Panc1 (cell line): Measurements from ENCODE around the gene CKAP5. TPM values are rescaled to one million over a fixed set of nuclear protein-coding genes. Genes with fewer than 3 reads are reported as not detected.

Experiments used
- ATAC-seq: fragments of 200-7000 bp; cut with Tn5 transposase; 2 replicates; pipeline ENCODE4 v1.9.1; 2020; ENCODE audit warnings: mild to moderate bottlenecking, moderate library complexity
- BruUV-seq: library from RNA; stranded (reverse); fragments of 400-500 nt; replicated peaks from 2 replicates; lab custom pipeline; 2021; lab: Mats Ljungman, UMichigan
- CTCF ChIA-PET: fragments of 300-600 bp; sonication (Branson Sonifier 250); formaldehyde crosslinking; loops from one replicate; lab custom pipeline; 2022; ENCODE audit warnings: antibody characterized with exemption; lab: Charles Lee
- POLR2A ChIA-PET: fragments of 300-600 bp; sonication (Branson Sonifier 250); formaldehyde crosslinking; loops from one replicate; lab custom pipeline; 2022; ENCODE audit warnings: antibody characterized with exemption; lab: Charles Lee
- DNase-seq: peaks from one replicate; pipeline ENCODE4 v3.0.0-alpha.2; 2010; ENCODE audit warnings: low read depth, low spot score
- H3K27ac ChIP-seq: 2 replicates; pipeline ENCODE4 v1.5.1; 2011; ENCODE audit warnings: mild to moderate bottlenecking, low read length, inconsistent platforms
- H3K27me3 ChIP-seq: fragments of 200-500 bp; sonication (Bioruptor generic); 2 replicates; pipeline ENCODE4 v1.6.0; 2014; ENCODE audit warnings: low read length, inconsistent platforms; ENCODE audit not compliant: control insufficient read depth, insufficient read depth
- H3K36me3 ChIP-seq: fragments of 200-500 bp; sonication (Bioruptor generic); 2 replicates; pipeline ENCODE4 v1.5.1; 2014; ENCODE audit warnings: inconsistent platforms, mild to moderate bottlenecking, low read length, moderate library complexity; ENCODE audit not compliant: control insufficient read depth, insufficient read depth
- H3K4me1 ChIP-seq: 2 replicates; pipeline ENCODE4 v1.5.1; 2011; ENCODE audit warnings: inconsistent platforms, mild to moderate bottlenecking, low read length, moderate library complexity; ENCODE audit not compliant: control insufficient read depth, insufficient read depth
- H3K4me3 ChIP-seq, 2 experiments: 2 replicates each; pipeline ENCODE4 v1.5.1; 2011 to 2012; ENCODE audit warnings: low read depth in 2 of 2, low read length in 2 of 2, mild to moderate bottlenecking in 2 of 2, inconsistent platforms in 1 of 2, moderate library complexity in 1 of 2
- H3K9me3 ChIP-seq: fragments of 200-500 bp; sonication (Bioruptor generic); 2 replicates; pipeline ENCODE4 v1.5.1; 2014; ENCODE audit warnings: low read depth, mild to moderate bottlenecking, inconsistent platforms, low read length, moderate library complexity; ENCODE audit not compliant: control insufficient read depth, insufficient read depth
- POLR2AphosphoS5 ChIP-seq: IDR thresholded peaks from 2 replicates; pipeline ENCODE4 v1.6.1; 2012; ENCODE audit warnings: mild to moderate bottlenecking, low read depth, low read length, moderate library complexity
- SIN3A ChIP-seq: IDR thresholded peaks from 2 replicates; pipeline ENCODE4 v1.6.1; 2012; ENCODE audit warnings: low read depth, mild to moderate bottlenecking, low read length, moderate library complexity, borderline replicate concordance; ENCODE audit not compliant: insufficient read depth
- TCF7L2 ChIP-seq: IDR thresholded peaks from 2 replicates; pipeline ENCODE4 v1.6.1; 2011; ENCODE audit warnings: mild to moderate bottlenecking, low read depth, low read length, inconsistent platforms
- in situ Hi-C: cut with HindIII; loops from 2 replicates; pipeline ENCODE4 v1.10.0; 2016; ENCODE audit warnings: low sequenced_read_pairs, low pct_unique_long_range_greater_than_20kb
- intact Hi-C: fragments of 100-400 bp; cut with micrococcal nuclease; formaldehyde crosslinking; loops from one replicate; pipeline ENCODE4 v1.10.0; 2022; ENCODE audit not compliant: unreplicated experiment
- total RNA-seq: library from RNA; stranded (reverse); gene quantifications from one replicate; pipeline ENCODE4 v1.2.1, GENCODE V29; 2021; ENCODE audit not compliant: unreplicated experiment
- TF ChIP-seq, protein P1 (sequence below), 2 experiments: IDR thresholded peaks; 2 replicates each; pipeline ENCODE4 v1.6.1; 2011 to 2012; ENCODE audit warnings: low read depth in 2 of 2, control low read depth in 1 of 2, low read length in 1 of 2, mild to moderate bottlenecking in 1 of 2, moderate library complexity in 1 of 2; ENCODE audit not compliant: insufficient read depth in 1 of 2
- TF ChIP-seq, protein P2 (sequence below): fragments of 450-650 bp; IDR thresholded peaks from 2 replicates; pipeline ENCODE4 v1.5.1; 2017; ENCODE audit warnings: mild to moderate bottlenecking

CKAP5 gene
- total RNA-seq, 1 experiment from 2014 or later: 191 TPM

DNA sequence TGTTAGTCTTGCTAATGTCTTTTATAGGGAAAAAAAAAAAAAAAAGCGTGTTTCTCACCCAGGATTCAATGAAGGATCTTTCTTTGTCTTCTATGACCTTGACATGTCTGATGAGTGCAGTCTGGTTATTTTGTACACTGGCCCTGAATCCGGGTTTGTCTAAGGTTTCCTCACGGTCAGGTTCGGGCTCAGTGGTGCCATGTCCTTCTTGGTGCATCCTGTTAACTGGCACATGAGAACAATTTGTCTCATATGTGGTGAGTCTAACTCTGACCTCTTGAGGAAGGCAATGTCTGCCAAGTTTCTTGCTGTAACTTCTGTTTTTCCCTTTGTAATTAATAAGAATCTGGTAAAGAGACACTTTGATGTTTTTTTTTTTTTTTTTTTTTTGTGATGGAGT lies 114.5 kb downstream of the CKAP5 start:
- Histone ChIP-seq H3K9me3 (no peaks in the 10 kb centered on the region), H3K36me3 (no peaks in the 10 kb centered on the region), H3K4me1 (no peaks in the 10 kb centered on the region), H3K4me3 (no peak overlapping the region), H3K27ac (no peak overlapping the region), H3K27me3 (no peaks in the 10 kb centered on the region)
- intact Hi-C loops: no loop called here
- ChIA-PET POLR2A (no interaction called here), CTCF (no interaction called here)
- no TSS peak for BruUV-seq
- in situ Hi-C loops: no loop called here
- TF ChIP-seq SIN3A (no peak), TCF7L2 (no peak), POLR2AphosphoS5 (no peak)
- TF ChIP-seq, protein P1, sequence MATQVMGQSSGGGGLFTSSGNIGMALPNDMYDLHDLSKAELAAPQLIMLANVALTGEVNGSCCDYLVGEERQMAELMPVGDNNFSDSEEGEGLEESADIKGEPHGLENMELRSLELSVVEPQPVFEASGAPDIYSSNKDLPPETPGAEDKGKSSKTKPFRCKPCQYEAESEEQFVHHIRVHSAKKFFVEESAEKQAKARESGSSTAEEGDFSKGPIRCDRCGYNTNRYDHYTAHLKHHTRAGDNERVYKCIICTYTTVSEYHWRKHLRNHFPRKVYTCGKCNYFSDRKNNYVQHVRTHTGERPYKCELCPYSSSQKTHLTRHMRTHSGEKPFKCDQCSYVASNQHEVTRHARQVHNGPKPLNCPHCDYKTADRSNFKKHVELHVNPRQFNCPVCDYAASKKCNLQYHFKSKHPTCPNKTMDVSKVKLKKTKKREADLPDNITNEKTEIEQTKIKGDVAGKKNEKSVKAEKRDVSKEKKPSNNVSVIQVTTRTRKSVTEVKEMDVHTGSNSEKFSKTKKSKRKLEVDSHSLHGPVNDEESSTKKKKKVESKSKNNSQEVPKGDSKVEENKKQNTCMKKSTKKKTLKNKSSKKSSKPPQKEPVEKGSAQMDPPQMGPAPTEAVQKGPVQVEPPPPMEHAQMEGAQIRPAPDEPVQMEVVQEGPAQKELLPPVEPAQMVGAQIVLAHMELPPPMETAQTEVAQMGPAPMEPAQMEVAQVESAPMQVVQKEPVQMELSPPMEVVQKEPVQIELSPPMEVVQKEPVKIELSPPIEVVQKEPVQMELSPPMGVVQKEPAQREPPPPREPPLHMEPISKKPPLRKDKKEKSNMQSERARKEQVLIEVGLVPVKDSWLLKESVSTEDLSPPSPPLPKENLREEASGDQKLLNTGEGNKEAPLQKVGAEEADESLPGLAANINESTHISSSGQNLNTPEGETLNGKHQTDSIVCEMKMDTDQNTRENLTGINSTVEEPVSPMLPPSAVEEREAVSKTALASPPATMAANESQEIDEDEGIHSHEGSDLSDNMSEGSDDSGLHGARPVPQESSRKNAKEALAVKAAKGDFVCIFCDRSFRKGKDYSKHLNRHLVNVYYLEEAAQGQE (IDR thresholded peaks at IDR 0.05; ENCODE audit: insufficient read depth in 1 of 2, low read depth in 2 of 2, low read length in 1 of 2): no peak
- TF ChIP-seq, protein P2, sequence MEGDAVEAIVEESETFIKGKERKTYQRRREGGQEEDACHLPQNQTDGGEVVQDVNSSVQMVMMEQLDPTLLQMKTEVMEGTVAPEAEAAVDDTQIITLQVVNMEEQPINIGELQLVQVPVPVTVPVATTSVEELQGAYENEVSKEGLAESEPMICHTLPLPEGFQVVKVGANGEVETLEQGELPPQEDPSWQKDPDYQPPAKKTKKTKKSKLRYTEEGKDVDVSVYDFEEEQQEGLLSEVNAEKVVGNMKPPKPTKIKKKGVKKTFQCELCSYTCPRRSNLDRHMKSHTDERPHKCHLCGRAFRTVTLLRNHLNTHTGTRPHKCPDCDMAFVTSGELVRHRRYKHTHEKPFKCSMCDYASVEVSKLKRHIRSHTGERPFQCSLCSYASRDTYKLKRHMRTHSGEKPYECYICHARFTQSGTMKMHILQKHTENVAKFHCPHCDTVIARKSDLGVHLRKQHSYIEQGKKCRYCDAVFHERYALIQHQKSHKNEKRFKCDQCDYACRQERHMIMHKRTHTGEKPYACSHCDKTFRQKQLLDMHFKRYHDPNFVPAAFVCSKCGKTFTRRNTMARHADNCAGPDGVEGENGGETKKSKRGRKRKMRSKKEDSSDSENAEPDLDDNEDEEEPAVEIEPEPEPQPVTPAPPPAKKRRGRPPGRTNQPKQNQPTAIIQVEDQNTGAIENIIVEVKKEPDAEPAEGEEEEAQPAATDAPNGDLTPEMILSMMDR: no peak
- ATAC-seq (no peak), DNase-seq (no peak)

DNA sequence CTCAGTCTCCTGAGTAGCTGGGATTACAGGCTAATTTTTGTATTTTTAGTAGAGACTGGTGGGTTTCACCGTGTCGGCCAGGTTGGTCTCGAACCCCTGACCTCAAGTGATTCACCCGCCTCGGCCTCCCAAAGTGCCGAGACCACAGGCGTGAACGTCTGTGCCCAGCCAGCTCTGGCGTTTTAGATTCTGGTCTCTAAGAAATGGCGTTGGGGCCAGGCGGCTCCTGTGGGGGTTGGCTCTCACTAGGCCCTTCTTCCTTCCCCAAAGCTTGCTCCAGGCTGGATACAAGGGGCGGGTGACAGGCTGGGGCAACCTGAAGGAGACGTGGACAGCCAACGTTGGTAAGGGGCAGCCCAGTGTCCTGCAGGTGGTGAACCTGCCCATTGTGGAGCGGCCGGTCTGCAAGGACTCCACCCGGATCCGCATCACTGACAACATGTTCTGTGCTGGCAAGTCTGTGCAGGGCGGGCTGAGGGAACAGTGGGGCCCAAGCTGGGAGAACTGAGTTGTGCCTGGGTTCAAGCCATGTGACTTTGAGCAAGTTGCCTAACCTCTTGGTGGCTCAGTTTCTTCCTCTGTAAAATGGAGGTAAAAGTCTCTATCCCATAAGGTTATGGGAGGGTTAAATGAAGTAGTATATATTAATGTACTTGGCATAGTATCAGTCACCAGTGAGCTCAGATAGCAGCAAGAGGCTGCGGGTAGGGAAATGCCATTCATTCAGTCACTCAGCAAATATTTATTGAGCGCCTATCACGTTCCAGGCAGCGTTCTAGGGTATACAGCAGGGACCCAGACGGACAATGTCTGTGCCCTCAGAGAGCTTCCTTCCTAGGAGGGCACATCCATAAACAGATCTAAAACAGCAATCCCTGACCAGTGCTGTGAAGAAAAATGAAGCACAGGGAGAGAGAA lies 116.7 kb downstream of the CKAP5 start:
- no TSS peak for BruUV-seq
- H3K4me1 ChIP-seq: no peaks in the 10 kb centered on the region; the same call in 1 of the 2 replicates
- TF ChIP-seq SIN3A (no peak), POLR2AphosphoS5 (no peak), TCF7L2 (no peak)
- TF ChIP-seq, protein P1 (IDR thresholded peaks at IDR 0.05; ENCODE audit: insufficient read depth in 1 of 2, low read depth in 2 of 2, low read length in 1 of 2): no peak
- no peak overlapping the region for H3K4me3 ChIP-seq
- no peak for DNase-seq
- ATAC-seq: peak; percentile 58; the same call in 1 of the 2 replicates
- in situ Hi-C loops (no loop called here), intact Hi-C loops (no loop called here)
- ChIA-PET POLR2A (no interaction called here), CTCF (no interaction called here)
- no peaks in the 10 kb centered on the region for H3K9me3 ChIP-seq
- H3K27ac ChIP-seq: no peak overlapping the region
- no peaks in the 10 kb centered on the region for H3K36me3 ChIP-seq
- H3K27me3 ChIP-seq: no peaks in the 10 kb centered on the region
